ENCODE measurements around the gene ETF1.
A peak's percentile ranks its signal among the peaks of the same experiment; 100 is the strongest.

ETF1 gene

GRCh38 chr5:138542956-138543729 is at the start of gene ETF1:
ETF1 (minus strand) TSS chr5:138543236; CDS start chr5:138542918, 318 bp downstream.
- DNase-seq (ENCODE audit: low read depth in 2 of 2): peak; percentile 99

GRCh38 chr5:138588013-138588788 is 45.2 kb upstream of the ETF1 start:
- DNase-seq (ENCODE audit: low read depth in 2 of 2): no peak

GRCh38 chr5:138585157-138585556 is 42.1 kb upstream of the ETF1 start:
- no peak for DNase-seq (ENCODE audit: low read depth in 2 of 2)

GRCh38 chr5:138583984-138584637 is 41.1 kb upstream of the ETF1 start:
- DNase-seq (ENCODE audit: low read depth in 2 of 2): no peak

GRCh38 chr5:138582959-138583358 is 39.9 kb upstream of the ETF1 start:
- DNase-seq (ENCODE audit: low read depth in 2 of 2): no peak

- no peak for DNase-seq (ENCODE audit: low read depth in 2 of 2)
These were observed 37.7 kb upstream of the ETF1 start for GRCh38 chr5:138580777-138581176.

- no peak for DNase-seq (ENCODE audit: low read depth in 2 of 2)
These were observed 37.0 kb upstream of the ETF1 start for GRCh38 chr5:138580001-138580400.

- no peak for DNase-seq (ENCODE audit: low read depth in 2 of 2)
These were observed 36.5 kb upstream of the ETF1 start for GRCh38 chr5:138579517-138579863.

- DNase-seq (ENCODE audit: low read depth in 2 of 2): no peak
These were observed 34.4 kb upstream of the ETF1 start for GRCh38 chr5:138577452-138577851.

GRCh38 chr5:138575194-138576015 is 32.4 kb upstream of the ETF1 start, which contains the start of gene HSPA9:
HSPA9 (minus strand) TSS chr5:138575401; CDS start chr5:138575318, 83 bp downstream.
- peak; percentile 94 to 97 for DNase-seq (ENCODE audit: low read depth in 2 of 2)

- DNase-seq (ENCODE audit: low read depth in 2 of 2): no peak
These were observed 31.7 kb upstream of the ETF1 start for GRCh38 chr5:138574744-138575193.

GRCh38 chr5:138573949-138574670 is 31.1 kb upstream of the ETF1 start:
- no peak for DNase-seq (ENCODE audit: low read depth in 2 of 2)

- no peak for DNase-seq (ENCODE audit: low read depth in 2 of 2)
These were observed 30.2 kb upstream of the ETF1 start for GRCh38 chr5:138573223-138573622.

- DNase-seq (ENCODE audit: low read depth in 2 of 2): no peak
These were observed 27.8 kb upstream of the ETF1 start for GRCh38 chr5:138570871-138571270.

GRCh38 chr5:138569782-138570181 is 26.7 kb upstream of the ETF1 start:
- DNase-seq (ENCODE audit: low read depth in 2 of 2): no peak

GRCh38 chr5:138568061-138568824 is 25.2 kb upstream of the ETF1 start:
- no peak for DNase-seq (ENCODE audit: low read depth in 2 of 2)

- DNase-seq (ENCODE audit: low read depth in 2 of 2): no peak
These were observed 23.8 kb upstream of the ETF1 start for GRCh38 chr5:138566792-138567191.

GRCh38 chr5:138565100-138565821 is 22.2 kb upstream of the ETF1 start:
- no peak for DNase-seq (ENCODE audit: low read depth in 2 of 2)

- no peak for DNase-seq (ENCODE audit: low read depth in 2 of 2)
These were observed 21.2 kb upstream of the ETF1 start for GRCh38 chr5:138564242-138564641.

Data from stimulated activated CD8-positive, alpha-beta memory T cell treated with anti-CD3 and anti-CD28 coated beads, Interleukin-2, amount 100 ng/mL, for 48 hours (primary cell).